Central memory CD4-positive, alpha-beta T cell (primary cell): ENCODE results near the gene SOBP.

Experiments used
- DNase-seq: peaks from one replicate; pipeline ENCODE4 v3.0.0; 2022

The SOBP gene

GRCh38 chr6:107554918-107555317, 65.0 kb downstream of the SOBP start:
- DNase-seq = no peak

- no peak for DNase-seq
Measured at GRCh38 chr6:107555449-107555848, 65.5 kb downstream of the SOBP start.

- no peak for DNase-seq
Measured at GRCh38 chr6:107556082-107556481, 66.2 kb downstream of the SOBP start.

- no peak for DNase-seq
Measured at GRCh38 chr6:107557698-107558097, 67.8 kb downstream of the SOBP start.

GRCh38 chr6:107560657-107561056, 70.7 kb downstream of the SOBP start:
- DNase-seq = no peak

- DNase-seq = no peak
Measured at GRCh38 chr6:107561306-107561705, 71.4 kb downstream of the SOBP start.

GRCh38 chr6:107563694-107564588, 74.0 kb downstream of the SOBP start:
- DNase-seq = no peak

GRCh38 chr6:107564589-107564951, 74.7 kb downstream of the SOBP start:
- no peak for DNase-seq

GRCh38 chr6:107565165-107565723, 75.3 kb downstream of the SOBP start:
- DNase-seq = no peak

GRCh38 chr6:107567643-107568042, 77.7 kb downstream of the SOBP start:
- no peak for DNase-seq

GRCh38 chr6:107569473-107569872, 79.6 kb downstream of the SOBP start:
- DNase-seq = no peak

GRCh38 chr6:107571354-107571753, 81.4 kb downstream of the SOBP start:
- DNase-seq = no peak

GRCh38 chr6:107572886-107573285, 83.0 kb downstream of the SOBP start:
- DNase-seq = no peak

GRCh38 chr6:107574856-107575255, 84.9 kb downstream of the SOBP start:
- DNase-seq = no peak

- DNase-seq = no peak
Measured at GRCh38 chr6:107576852-107577251, 86.9 kb downstream of the SOBP start.

GRCh38 chr6:107578642-107579341, 88.9 kb downstream of the SOBP start:
- no peak for DNase-seq

- no peak for DNase-seq
Measured at GRCh38 chr6:107579456-107580056, 89.6 kb downstream of the SOBP start.

GRCh38 chr6:107582086-107582485, 92.2 kb downstream of the SOBP start:
- DNase-seq = no peak

GRCh38 chr6:107584726-107585125, 94.8 kb downstream of the SOBP start:
- DNase-seq = no peak

- no peak for DNase-seq
Measured at GRCh38 chr6:107585815-107586435, 96.0 kb downstream of the SOBP start.

- DNase-seq = no peak
Measured at GRCh38 chr6:107587451-107587850, 97.5 kb downstream of the SOBP start.

- no peak for DNase-seq
Measured at GRCh38 chr6:107589199-107589598, 99.3 kb downstream of the SOBP start.

GRCh38 chr6:107589934-107590333, 100.0 kb downstream of the SOBP start:
- no peak for DNase-seq
